ENCODE measurements around the gene PNPO. TPM values are rescaled to one million over a fixed set of nuclear protein-coding genes. Genes with fewer than 3 reads are reported as not detected.

PNPO gene
- total RNA-seq, 4 donors from 2014 or later, result 14.6 to 33.6 (median 24.7) TPM

DNA sequence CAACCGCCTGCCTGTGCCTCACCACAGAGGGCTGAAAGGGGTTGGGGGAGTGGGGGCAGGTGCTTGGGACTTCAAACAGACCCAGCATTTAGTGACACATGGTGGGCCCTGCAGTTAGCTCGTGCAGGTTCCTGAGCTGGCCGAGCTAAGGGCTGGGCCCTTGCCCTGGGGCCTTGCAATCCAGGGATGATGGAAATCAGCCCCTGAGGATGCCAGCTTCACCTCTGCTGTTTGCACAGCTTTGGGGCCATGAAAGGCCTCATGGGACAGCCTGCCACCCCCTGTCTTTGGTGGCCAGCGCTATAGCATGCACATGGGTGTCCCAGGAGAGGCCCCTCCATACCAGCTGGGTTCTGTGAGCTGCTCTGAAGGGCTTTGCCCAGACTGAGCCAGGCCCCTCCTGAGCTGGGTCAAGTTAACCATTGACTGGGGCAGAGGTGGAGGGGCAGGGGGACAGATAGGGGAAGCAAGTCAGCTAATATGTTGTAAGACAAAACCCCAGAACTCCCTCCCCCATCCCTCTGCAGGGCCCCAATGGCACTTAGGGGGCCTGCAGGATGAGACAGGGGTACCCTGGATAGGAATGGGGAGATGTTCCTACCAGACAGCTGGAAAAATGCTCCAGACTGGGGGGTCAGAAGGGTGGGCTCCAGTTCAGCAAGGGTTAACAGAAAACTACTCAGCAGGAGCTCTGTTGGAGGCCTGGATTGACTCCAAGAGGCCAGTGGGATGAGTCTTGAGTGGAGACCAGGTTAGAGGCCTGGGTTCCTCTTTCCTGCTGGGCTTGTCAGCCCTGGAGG, 15.6 kb downstream of the PNPO start:
- Histone ChIP-seq H3K36me3 (no peaks in the 10 kb centered on the region), H3K27ac (peak overlapping the region; percentile 74), H3K4me1 (peaks cover 41% of the 10 kb centered on the region), H3K9me3 (no peaks in the 10 kb centered on the region), H3K27me3 (no peaks in the 10 kb centered on the region), H3K4me3 (peak overlapping the region; percentile 34)
- WGBS, result 77% methylated on average over 3 of the region's 4 CpGs
- no peak for TF ChIP-seq POLR2AphosphoS5 (IDR thresholded peaks at IDR 0.05)
- TF ChIP-seq POLR2A (IDR thresholded peaks at IDR 0.05), result no peak
- no peak for TF ChIP-seq CTCF (IDR thresholded peaks at IDR 0.05)
- no peak for TF ChIP-seq EP300 (IDR thresholded peaks at IDR 0.05)
- DNase-seq (ENCODE audit: low spot score in 2 of 2), result no peak

GRCh38 chr17:47957591-47958490, 16.5 kb downstream of the PNPO start, which contains the start of gene PRR15L:
TSS of gene PRR15L (minus strand) at chr17:47957883. CDS start at chr17:47953234, 4,649 bp downstream.
- no peaks in the 10 kb centered on the region for H3K9me3 ChIP-seq
- TF ChIP-seq POLR2AphosphoS5 (IDR thresholded peaks at IDR 0.05) (no peak), CTCF (IDR thresholded peaks at IDR 0.05) (no peak), EP300 (IDR thresholded peaks at IDR 0.05) (no peak), POLR2A (IDR thresholded peaks at IDR 0.05) (no peak)
- no peaks in the 10 kb centered on the region for H3K27me3 ChIP-seq
- 28% methylated on average over 12 of the region's 16 CpGs for WGBS
- peaks cover 41% of the 10 kb centered on the region for H3K4me1 ChIP-seq
- no peaks in the 10 kb centered on the region for H3K36me3 ChIP-seq
- H3K27ac ChIP-seq, result peak within 1 kb of the TSS; percentile 74
- DNase-seq (ENCODE audit: low spot score in 2 of 2), result no peak
- peak within 1 kb of the TSS; percentile 34 for H3K4me3 ChIP-seq

GRCh38 chr17:47959825-47960655, 18.7 kb downstream of the PNPO start:
- H3K4me3 ChIP-seq, result no peak overlapping the region
- 49% methylated on average over 7 of the region's 8 CpGs for WGBS
- H3K27ac ChIP-seq, result no peak overlapping the region
- DNase-seq (ENCODE audit: low spot score in 2 of 2), result no peak
- no peaks in the 10 kb centered on the region for H3K36me3 ChIP-seq
- no peaks in the 10 kb centered on the region for H3K9me3 ChIP-seq
- H3K27me3 ChIP-seq, result no peaks in the 10 kb centered on the region
- peaks cover 41% of the 10 kb centered on the region for H3K4me1 ChIP-seq
- TF ChIP-seq CTCF (IDR thresholded peaks at IDR 0.05) (no peak), POLR2A (IDR thresholded peaks at IDR 0.05) (no peak), EP300 (IDR thresholded peaks at IDR 0.05) (no peak), POLR2AphosphoS5 (IDR thresholded peaks at IDR 0.05) (no peak)

DNA sequence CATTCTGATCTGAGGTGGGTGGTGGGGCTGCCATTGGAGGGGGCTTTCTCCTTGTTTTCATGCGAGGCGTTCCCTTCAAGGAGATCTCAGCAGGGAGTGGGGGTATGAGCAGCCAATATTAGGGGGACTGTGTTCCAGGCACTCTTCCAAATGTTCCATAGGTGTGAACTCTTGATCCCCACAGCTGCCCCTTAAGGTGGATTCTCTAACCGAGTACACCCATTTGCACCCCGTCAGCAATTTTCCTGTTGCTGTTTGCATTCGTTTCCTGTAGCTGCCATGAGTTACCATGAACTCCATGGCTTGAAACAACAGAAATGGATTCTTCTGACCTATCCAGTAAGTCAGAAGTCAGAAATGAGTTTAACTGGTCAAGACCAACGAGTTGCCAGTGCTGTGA, 20.0 kb downstream of the PNPO start:
- no peaks in the 10 kb centered on the region for H3K27me3 ChIP-seq
- H3K27ac ChIP-seq, result no peak overlapping the region
- TF ChIP-seq EP300 (IDR thresholded peaks at IDR 0.05), result no peak
- no peak for TF ChIP-seq POLR2A (IDR thresholded peaks at IDR 0.05)
- TF ChIP-seq POLR2AphosphoS5 (IDR thresholded peaks at IDR 0.05), result no peak
- TF ChIP-seq CTCF (IDR thresholded peaks at IDR 0.05), result no peak
- H3K36me3 ChIP-seq, result no peaks in the 10 kb centered on the region
- H3K4me3 ChIP-seq, result no peak overlapping the region
- no peak for DNase-seq (ENCODE audit: low spot score in 2 of 2)
- WGBS, result 92% methylated on average over 4 of the region's 6 CpGs
- H3K4me1 ChIP-seq, result peaks cover 41% of the 10 kb centered on the region
- H3K9me3 ChIP-seq, result no peaks in the 10 kb centered on the region
